ENCODE results near the gene NDUFS1. TPM values are rescaled to one million over a fixed set of nuclear protein-coding genes. Genes with fewer than 3 reads are reported as not detected.

NDUFS1 gene
- polyA plus RNA-seq, 3 donors, result 79.7 to 88.0 (median 80.7) TPM

DNA sequence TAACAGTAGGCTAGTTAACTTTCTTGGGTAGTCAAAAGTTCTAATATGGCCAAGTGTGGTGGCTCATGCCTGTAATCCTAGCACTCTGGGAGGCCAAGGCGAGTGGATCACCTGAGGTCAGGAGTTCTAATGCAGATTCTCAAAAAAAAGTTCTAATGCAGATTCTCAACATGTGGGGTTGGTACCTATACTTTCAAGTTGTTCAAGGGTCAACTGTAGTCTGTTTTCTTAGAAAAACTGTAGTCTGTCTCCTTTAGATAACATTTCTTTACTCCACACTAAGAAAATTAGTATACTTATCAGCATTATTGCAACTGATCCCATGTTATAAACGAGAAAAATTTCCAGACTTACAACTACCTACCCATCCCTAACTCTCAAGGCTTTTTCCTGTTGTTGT lies 89.8 kb downstream of the NDUFS1 start:
- no peak for DNase-seq (ENCODE audit: low read depth in 3 of 3, low spot score in 2 of 3)

DNA sequence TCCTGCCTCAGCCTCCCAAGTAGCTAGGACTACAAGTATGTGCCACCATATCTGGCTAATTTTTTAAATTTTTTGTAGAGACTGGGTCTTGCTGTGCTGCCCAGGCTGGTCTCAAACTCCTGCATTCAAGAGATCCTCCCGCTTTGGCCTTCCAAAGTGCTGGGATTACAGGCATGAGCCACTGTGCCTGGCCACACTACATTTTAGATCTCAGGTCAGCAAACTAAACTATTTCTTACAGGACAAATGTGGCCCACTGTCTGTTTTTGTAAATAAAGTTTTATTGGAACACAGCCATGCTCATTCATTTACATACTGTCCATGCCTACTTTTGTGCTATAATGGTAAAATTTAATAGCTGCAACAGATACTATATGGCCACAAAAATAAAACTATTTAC lies 91.0 kb downstream of the NDUFS1 start:
- no peak for DNase-seq (ENCODE audit: low read depth in 3 of 3, low spot score in 2 of 3)

Other genes with a start within 250 kb of the NDUFS1 start
- 10 to 100 TPM in 1 of 3 donors, 1 to 10 TPM in 2; 9.0 to 10.0 (median 9.1) TPM for gene INO80D, start 73.3 kb downstream of the NDUFS1 start, polyA plus RNA-seq (ENCODE audit: insufficient read length in 3 of 3)
- 100 to 1,000 TPM; 679 to 734 (median 707) TPM for gene EEF1B2, start 451 bp upstream of the NDUFS1 start, polyA plus RNA-seq (ENCODE audit: insufficient read length in 3 of 3)
- 10 to 100 TPM; 10.5 to 12.3 (median 10.5) TPM for gene ZDBF2, start 115.2 kb upstream of the NDUFS1 start, polyA plus RNA-seq (ENCODE audit: insufficient read length in 3 of 3)

All from right renal cortex interstitium (tissue), 3 donors.